PC-9 (cell line): ENCODE data around the gene MFRP. TPM values are rescaled to one million over a fixed set of nuclear protein-coding genes. Genes with fewer than 3 reads are reported as not detected.

Experiments used
- BruUV-seq: library from RNA; stranded (reverse); fragments of 400-500 nt; replicated peaks from 2 replicates; lab custom pipeline; 2021; lab: Mats Ljungman, UMichigan
- CTCF ChIA-PET: fragments of 300-600 bp; sonication (Branson Sonifier 250); formaldehyde crosslinking; loops from one replicate; lab custom pipeline; 2022; ENCODE audit warnings: antibody characterized with exemption; lab: Charles Lee
- POLR2A ChIA-PET: fragments of 300-600 bp; sonication (Branson Sonifier 250); formaldehyde crosslinking; loops from one replicate; lab custom pipeline; 2022; ENCODE audit warnings: antibody characterized with exemption; ENCODE audit not compliant: unreplicated experiment; lab: Charles Lee
- DNase-seq, 2 experiments: peaks; one replicate each; pipeline versions ENCODE4 v3.0.0 to v3.0.0-alpha.2; 2015 to 2022; ENCODE audit warnings: mixed read lengths in 1 of 2
- H2AFZ ChIP-seq: fragments of 200-600 bp; sonication (generic); 2 replicates; pipeline ENCODE4 v1.8.1; 2017; ENCODE audit warnings: antibody characterized with exemption
- H3F3A ChIP-seq: fragments of 200-600 bp; sonication (generic); 2 replicates; pipeline ENCODE4 v1.8.1; 2017; ENCODE audit warnings: antibody characterized with exemption, mild to moderate bottlenecking, low read depth; ENCODE audit not compliant: insufficient read depth
- H3K27ac ChIP-seq: fragments of 200-600 bp; sonication (generic); 2 replicates; pipeline ENCODE4 v1.6.1; 2016; ENCODE audit warnings: mixed run types
- H3K27me3 ChIP-seq: fragments of 200-600 bp; sonication (generic); 2 replicates; pipeline ENCODE4 v1.6.1; 2016; ENCODE audit warnings: low read depth, mixed run types; ENCODE audit not compliant: insufficient read depth
- H3K36me3 ChIP-seq: fragments of 200-600 bp; sonication (generic); 2 replicates; pipeline ENCODE4 v1.6.1; 2016; ENCODE audit warnings: low read depth, mixed run types
- H3K4me1 ChIP-seq: fragments of 200-600 bp; sonication (generic); replicated peaks from 2 replicates; pipeline ENCODE4 v1.6.1; 2016; ENCODE audit warnings: mixed run types; ENCODE audit not compliant: insufficient read depth
- H3K4me2 ChIP-seq: fragments of 200-600 bp; sonication (generic); 2 replicates; pipeline ENCODE4 v1.6.1; 2017; ENCODE audit warnings: mixed run types
- H3K4me3 ChIP-seq: fragments of 200-600 bp; sonication (generic); 2 replicates; pipeline ENCODE4 v1.6.1; 2016; ENCODE audit warnings: mixed run types
- H3K79me2 ChIP-seq: fragments of 200-600 bp; sonication (generic); 2 replicates; pipeline ENCODE4 v1.6.1; 2017; ENCODE audit warnings: low read depth, mixed run types
- H3K9me2 ChIP-seq: fragments of 200-600 bp; sonication (generic); 2 replicates; pipeline ENCODE4 v1.8.1; 2017; ENCODE audit warnings: mild to moderate bottlenecking; ENCODE audit not compliant: insufficient read depth
- H3K9me3 ChIP-seq: fragments of 200-600 bp; sonication (generic); 2 replicates; pipeline ENCODE4 v1.8.1; 2016; ENCODE audit warnings: low read depth; ENCODE audit not compliant: insufficient read depth
- H4K20me1 ChIP-seq: fragments of 200-600 bp; sonication (generic); 2 replicates; pipeline ENCODE4 v1.8.1; 2017; ENCODE audit not compliant: insufficient read depth
- EZH2 ChIP-seq: fragments of 200-600 bp; sonication (generic); IDR thresholded peaks from 2 replicates; pipeline ENCODE4 v1.8.0; 2017; ENCODE audit warnings: antibody characterized with exemption, low read depth
- intact Hi-C: fragments of 100-400 bp; cut with micrococcal nuclease; formaldehyde crosslinking; loops from one replicate; pipeline ENCODE4 v1.10.0; 2022; ENCODE audit not compliant: unreplicated experiment
- total RNA-seq: library from RNA; stranded (reverse); gene quantifications from 2 replicates; pipeline ENCODE4 v1.2.3, GENCODE V29; 2021
- TF ChIP-seq, protein P1 (sequence below): fragments of 200-600 bp; sonication (generic); conservative IDR thresholded peaks from 2 replicates; pipeline ENCODE4 v1.6.1; 2017; ENCODE audit warnings: mixed run types, antibody characterized with exemption, mild to moderate bottlenecking, moderate library complexity

Gene MFRP
- total RNA-seq, 1 experiment from 2014 or later, result not detected

DNA sequence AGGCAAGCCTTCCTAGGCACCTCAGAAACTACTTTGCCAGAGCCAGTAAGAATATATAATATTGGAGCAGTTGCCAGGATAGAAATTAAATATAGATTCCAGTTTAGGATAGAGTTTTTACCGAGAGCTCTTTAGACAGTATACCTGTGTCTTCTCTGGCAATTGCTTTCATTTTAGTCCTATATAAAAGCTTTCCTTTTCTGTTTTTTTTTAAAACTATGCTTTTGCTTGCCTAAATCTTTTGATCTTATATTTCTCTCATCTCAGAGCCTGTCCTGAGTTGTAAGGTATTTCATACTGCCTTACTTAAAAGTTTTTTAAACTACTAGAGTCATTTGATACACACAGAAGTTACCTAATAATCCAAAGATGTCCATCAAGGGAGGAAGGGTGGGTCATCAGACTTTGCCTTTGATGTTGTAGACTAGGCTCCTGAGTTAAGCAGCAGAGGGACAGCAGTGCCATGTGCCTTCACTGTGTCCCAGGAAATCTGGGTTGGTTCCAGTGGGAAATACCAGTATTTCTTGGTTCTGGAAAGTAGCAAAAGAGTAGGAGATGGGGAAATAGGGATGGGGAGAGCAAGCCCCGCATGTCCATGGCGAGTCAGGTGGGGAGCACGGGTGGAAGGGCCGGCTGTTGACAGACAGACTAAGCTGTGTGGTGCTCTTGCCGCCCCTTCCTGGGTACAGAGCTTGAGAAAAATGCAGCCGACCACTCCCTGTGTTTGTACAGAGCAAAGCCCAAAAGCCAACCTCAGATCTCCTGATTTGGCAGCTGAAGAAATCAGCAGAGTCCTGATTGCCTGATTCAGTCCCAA is 40.7 kb downstream of the MFRP start:
- H3K27me3 ChIP-seq, result no peaks in the 10 kb centered on the region

DNA sequence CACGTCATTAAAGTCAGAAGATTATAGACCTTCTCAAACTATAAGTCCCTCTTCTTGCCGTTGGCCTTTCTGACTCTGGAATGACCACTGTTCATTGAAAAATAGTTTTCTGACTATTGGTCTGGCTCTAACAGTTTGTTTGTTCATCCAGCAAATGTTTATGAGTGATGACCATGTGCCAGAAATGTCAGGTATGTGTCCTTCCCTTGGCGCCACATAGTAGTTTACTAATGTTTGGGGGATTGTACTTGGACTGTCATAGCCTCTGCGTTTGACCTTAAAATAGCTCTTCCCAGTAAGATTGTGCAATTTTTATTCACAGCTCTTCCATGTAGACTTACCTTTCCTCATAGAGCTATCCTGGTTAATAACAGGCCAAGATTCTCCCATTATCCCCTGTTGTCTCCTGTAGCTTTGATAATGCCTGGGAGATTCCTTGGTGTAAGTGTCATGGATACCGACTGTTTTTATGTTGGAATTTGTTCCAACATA is 43.2 kb downstream of the MFRP start:
- no peak for DNase-seq
- H2AFZ ChIP-seq, result no peak overlapping the region
- H4K20me1 ChIP-seq, result no peaks in the 10 kb centered on the region
- H3K9me3 ChIP-seq, result no peaks in the 10 kb centered on the region
- no peak overlapping the region for H3K4me2 ChIP-seq
- peaks cover 13% of the 10 kb centered on the region for H3F3A ChIP-seq
- intact Hi-C loops, result no loop called here
- ChIA-PET CTCF (no interaction called here), POLR2A (no interaction called here)
- no peaks in the 10 kb centered on the region for H3K79me2 ChIP-seq
- no peaks in the 10 kb centered on the region for H3K4me1 ChIP-seq
- no peak for TF ChIP-seq EZH2
- TF ChIP-seq, protein P1, sequence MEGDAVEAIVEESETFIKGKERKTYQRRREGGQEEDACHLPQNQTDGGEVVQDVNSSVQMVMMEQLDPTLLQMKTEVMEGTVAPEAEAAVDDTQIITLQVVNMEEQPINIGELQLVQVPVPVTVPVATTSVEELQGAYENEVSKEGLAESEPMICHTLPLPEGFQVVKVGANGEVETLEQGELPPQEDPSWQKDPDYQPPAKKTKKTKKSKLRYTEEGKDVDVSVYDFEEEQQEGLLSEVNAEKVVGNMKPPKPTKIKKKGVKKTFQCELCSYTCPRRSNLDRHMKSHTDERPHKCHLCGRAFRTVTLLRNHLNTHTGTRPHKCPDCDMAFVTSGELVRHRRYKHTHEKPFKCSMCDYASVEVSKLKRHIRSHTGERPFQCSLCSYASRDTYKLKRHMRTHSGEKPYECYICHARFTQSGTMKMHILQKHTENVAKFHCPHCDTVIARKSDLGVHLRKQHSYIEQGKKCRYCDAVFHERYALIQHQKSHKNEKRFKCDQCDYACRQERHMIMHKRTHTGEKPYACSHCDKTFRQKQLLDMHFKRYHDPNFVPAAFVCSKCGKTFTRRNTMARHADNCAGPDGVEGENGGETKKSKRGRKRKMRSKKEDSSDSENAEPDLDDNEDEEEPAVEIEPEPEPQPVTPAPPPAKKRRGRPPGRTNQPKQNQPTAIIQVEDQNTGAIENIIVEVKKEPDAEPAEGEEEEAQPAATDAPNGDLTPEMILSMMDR, result no peak
- peaks cover 28% of the 10 kb centered on the region; the same call in 1 of the 2 replicates for H3K36me3 ChIP-seq
- H3K27me3 ChIP-seq, result no peaks in the 10 kb centered on the region
- no peak overlapping the region for H3K27ac ChIP-seq
- H3K9me2 ChIP-seq, result no peaks in the 10 kb centered on the region
- BruUV-seq, result no TSS peak
- H3K4me3 ChIP-seq, result no peak overlapping the region

More for the DNA sequence above, 40.7 kb downstream of the MFRP start:
- Histone ChIP-seq H3K27ac (no peak overlapping the region), H3F3A (peaks cover 17% of the 10 kb centered on the region), H3K9me2 (no peaks in the 10 kb centered on the region), H4K20me1 (no peaks in the 10 kb centered on the region), H3K79me2 (no peaks in the 10 kb centered on the region), H2AFZ (no peak overlapping the region), H3K36me3 (peaks cover 19% of the 10 kb centered on the region; the same call in 1 of the 2 replicates), H3K4me3 (no peak overlapping the region), H3K4me1 (no peaks in the 10 kb centered on the region), H3K4me2 (no peak overlapping the region), H3K9me3 (no peaks in the 10 kb centered on the region)
- TF ChIP-seq, protein P1, result no peak
- TF ChIP-seq EZH2, result no peak
- no TSS peak for BruUV-seq
- ChIA-PET POLR2A (no interaction called here), CTCF (interaction anchor here (0.6 kb wide), 1 partner anchor 77 kb away, joined by 4 read pairs; no protein-coding TSS in a partner anchor)
- DNase-seq, result no peak
- intact Hi-C loops, result no loop called here

DNA sequence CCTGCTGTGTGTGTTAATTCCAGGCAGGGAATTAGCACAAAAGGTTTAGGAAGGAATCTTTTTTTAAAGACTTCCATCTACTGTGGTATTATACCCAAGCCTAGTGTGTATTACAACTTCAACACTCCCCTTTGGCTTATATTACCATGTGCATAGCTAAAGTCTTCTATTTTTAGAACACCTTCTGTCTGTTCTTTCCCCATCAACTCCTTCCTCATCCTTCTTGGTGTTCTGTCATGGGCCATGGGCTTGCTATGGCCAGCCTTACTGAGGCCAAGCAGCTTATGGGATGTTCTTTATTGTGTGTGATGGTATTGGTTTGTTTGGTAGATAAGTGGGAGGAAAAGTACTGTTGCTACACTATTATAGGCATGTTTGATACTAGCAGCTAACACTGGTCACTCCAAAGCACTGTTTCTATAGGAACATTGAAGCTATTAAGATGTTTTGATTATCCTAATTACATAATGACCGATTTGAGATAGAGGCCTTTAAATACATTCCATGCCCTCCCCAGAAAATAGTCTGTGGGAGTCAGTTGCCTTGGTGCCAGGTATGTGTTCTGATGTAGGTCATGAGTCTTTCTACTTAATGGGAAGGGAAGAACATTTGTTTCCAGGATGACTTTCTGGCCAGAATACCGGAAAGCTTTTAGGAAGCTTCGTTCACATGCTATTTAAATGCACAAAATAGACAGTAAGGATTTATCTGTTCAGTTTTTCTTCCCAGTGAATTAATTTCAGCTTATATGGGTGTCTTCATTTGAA is 46.1 kb downstream of the MFRP start:
- H3K9me3 ChIP-seq, result no peaks in the 10 kb centered on the region
- TF ChIP-seq EZH2, result no peak
- TF ChIP-seq, protein P1, result no peak
- H3K27me3 ChIP-seq, result no peaks in the 10 kb centered on the region
- H3K4me1 ChIP-seq, result no peaks in the 10 kb centered on the region
- H3K79me2 ChIP-seq, result no peaks in the 10 kb centered on the region
- no peaks in the 10 kb centered on the region for H4K20me1 ChIP-seq
- no TSS peak for BruUV-seq
- no peaks in the 10 kb centered on the region; the same call in 1 of the 2 replicates for H3F3A ChIP-seq
- H3K9me2 ChIP-seq, result no peaks in the 10 kb centered on the region
- H3K27ac ChIP-seq, result no peak overlapping the region
- CTCF ChIA-PET, result no interaction called here
- no peak overlapping the region for H3K4me2 ChIP-seq
- POLR2A ChIA-PET, result interaction anchor here (0.6 kb wide), 1 partner anchor 34 kb away, joined by 5 read pairs; no protein-coding TSS in a partner anchor
- peaks cover 31% of the 10 kb centered on the region for H3K36me3 ChIP-seq
- no peak overlapping the region for H3K4me3 ChIP-seq
- no peak overlapping the region for H2AFZ ChIP-seq
- DNase-seq, result no peak
- intact Hi-C loops, result no loop called here
